SK-N-DZ (cell line): Measurements from ENCODE around the gene HSPB6.

Experiments
- DNase-seq: peaks from one replicate; pipeline ENCODE4 v3.0.0-alpha.2; 2015; ENCODE audit warnings: low spot score

The HSPB6 gene

DNA sequence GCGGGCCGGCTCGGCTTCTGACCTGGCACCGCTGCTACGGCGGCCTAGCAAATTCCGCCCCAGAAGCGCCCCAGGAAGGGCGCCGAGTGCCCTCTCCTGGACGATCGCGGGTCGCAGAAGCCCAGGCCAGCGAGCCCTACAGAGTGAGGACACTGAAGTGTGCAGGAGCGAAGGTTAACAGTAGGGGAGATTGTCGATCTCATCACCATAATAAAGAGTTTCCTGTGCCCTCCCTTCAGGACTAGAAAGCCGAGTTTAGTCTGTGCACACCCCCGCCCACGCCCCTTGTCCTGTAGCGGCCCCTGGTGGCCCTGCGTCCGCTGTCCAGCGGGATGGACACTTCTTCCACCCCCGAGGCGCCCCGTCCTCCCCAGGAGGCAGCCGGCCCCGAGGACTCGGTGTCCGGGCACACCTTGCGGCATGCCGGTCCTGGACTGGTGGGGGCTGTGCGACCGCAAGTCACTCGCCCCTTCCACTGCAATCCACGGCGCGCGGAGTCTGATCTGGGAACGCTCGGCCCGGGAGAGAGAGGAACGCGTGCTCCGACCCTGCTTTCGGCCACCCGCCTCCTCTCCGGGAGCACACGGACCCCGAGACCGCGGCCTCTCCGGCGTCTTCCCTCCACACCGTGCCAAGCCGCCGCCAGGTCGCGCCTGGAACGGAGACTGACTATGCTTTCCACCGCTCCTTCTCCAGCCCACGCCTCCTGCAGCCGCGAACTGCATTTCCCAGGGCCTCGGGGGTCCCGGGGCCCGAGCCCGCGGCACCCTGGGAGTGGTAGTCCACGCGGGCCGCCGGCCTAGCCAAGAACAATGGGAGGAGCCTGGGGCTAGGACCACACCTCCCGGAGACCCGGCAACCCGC is 39.8 kb downstream of the HSPB6 start:
- DNase-seq = peak; percentile 94

DNA sequence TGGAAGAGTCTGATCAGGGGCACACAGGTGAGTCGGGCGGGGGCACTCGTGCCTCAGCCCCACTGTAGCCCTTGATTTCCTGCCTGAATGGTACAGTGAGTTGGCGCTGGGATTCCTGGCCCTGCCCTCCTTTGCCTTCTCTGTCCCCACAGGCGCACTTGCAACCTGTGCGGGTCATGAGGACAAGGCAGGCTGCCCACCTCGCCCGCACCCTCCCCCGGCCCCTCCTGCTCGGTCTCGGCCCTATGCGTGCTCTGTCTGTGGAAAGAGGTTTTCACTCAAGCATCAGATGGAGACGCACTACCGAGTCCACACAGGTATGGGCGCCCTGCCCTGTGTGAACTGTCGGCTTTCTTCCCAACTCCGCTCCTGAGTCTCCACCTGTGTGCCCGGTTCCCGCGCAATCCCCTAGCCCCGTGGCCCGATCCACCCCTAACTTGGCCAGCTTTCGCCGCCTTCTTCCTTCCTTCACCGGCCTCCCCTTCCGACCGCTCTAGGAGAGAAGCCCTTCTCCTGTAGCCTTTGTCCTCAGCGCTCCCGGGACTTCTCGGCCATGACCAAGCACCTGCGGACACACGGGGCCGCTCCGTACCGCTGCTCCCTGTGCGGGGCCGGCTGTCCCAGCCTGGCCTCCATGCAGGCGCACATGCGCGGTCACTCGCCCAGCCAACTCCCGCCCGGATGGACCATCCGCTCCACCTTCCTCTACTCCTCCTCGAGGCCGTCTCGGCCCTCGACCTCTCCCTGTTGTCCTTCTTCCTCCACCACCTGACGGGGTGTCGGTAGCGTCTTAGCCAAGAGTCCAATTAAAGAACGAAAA is 40.6 kb downstream of the HSPB6 start:
- DNase-seq = no peak

DNA sequence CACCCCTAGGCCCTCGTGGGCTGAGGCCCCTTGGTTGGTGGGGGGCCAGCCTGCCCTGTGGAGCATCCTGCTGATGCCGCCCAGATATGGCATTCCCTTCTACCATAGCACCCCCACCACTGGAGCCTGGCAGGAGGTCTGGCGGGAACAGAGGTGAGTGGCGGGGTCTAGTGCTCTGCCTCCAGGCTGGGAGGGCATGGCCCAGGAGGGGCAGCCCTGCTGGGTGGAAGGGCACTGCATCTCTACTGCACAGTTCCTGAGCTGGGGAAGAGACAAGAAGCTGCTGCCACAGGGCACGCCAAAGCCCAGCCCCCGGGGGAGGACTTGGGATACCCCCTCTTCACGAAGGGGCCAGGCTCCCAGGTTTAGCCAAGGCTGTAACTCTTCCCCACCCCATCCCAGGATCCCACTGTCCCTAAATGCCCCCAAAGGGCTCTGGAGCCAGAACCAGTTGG is 41.4 kb downstream of the HSPB6 start:
- DNase-seq = no peak

DNA sequence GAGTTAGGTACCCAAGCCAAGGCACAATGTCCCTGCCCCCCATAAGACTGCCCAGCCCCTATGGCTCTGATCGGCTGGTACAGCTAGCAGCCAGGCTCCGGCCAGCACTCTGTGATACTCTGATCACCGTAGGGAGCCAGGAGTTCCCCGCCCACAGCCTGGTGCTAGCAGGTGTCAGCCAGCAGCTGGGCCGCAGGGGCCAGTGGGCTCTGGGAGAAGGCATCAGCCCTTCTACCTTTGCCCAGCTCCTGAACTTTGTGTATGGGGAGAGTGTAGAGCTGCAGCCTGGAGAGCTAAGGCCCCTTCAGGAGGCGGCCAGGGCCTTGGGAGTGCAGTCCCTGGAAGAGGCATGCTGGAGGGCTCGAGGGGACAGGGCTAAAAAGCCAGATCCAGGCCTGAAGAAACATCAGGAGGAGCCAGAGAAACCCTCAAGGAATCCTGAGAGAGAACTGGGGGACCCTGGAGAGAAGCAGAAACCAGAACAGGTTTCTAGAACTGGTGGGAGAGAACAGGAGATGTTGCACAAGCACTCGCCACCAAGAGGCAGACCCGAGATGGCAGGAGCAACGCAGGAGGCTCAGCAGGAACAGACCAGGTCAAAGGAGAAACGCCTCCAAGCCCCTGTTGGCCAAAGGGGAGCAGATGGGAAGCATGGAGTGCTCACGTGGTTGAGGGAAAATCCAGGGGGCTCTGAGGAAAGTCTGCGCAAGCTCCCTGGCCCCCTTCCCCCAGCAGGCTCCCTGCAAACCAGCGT is 42.1 kb downstream of the HSPB6 start:
- DNase-seq = no peak

DNA sequence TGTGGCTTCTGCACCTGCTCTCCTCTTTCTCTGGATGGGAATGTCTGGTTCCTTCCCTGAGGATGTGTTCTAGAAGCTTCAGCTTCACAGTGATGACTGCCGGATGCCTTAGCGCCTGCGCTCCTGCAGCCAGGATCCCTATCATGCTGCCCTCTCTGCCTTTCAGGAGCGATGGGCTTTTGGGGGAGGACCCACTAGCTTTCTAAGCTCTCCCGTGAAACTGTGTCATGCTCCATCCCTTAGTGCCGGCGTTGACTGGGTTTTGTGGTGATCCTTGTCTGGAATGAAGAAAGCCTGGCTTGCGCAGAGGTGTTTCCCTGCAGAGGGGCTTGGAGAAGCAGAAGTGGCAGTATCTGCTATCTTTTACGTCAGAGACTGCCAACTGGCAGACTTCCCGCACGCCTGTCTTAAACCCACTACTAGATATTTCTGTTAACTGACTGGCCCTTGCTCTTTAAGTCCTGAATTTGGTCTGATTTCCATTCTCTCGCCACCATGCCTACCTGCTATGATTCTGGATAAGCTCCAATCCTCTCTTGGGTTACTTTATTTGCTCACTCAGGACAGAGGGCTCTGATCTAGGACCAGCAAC is 42.8 kb downstream of the HSPB6 start:
- DNase-seq = no peak

DNA sequence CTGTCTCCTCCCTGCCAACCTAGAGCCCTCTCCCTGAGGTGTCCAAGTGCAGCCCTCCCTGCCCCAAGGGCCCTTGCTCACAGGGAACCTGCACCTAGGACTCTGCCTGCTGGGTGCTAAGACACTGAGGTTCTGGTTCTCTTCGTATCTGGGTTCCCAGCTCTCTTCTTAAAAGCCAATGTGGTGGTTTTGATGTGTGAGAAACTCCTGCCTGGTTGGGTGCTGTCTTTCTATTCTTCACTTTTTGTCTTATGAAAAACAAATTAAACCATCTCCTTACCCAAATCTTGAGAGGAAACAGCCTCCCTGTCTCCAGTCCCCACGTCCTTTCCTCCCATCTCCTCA is 43.4 kb downstream of the HSPB6 start:
- no peak for DNase-seq

DNA sequence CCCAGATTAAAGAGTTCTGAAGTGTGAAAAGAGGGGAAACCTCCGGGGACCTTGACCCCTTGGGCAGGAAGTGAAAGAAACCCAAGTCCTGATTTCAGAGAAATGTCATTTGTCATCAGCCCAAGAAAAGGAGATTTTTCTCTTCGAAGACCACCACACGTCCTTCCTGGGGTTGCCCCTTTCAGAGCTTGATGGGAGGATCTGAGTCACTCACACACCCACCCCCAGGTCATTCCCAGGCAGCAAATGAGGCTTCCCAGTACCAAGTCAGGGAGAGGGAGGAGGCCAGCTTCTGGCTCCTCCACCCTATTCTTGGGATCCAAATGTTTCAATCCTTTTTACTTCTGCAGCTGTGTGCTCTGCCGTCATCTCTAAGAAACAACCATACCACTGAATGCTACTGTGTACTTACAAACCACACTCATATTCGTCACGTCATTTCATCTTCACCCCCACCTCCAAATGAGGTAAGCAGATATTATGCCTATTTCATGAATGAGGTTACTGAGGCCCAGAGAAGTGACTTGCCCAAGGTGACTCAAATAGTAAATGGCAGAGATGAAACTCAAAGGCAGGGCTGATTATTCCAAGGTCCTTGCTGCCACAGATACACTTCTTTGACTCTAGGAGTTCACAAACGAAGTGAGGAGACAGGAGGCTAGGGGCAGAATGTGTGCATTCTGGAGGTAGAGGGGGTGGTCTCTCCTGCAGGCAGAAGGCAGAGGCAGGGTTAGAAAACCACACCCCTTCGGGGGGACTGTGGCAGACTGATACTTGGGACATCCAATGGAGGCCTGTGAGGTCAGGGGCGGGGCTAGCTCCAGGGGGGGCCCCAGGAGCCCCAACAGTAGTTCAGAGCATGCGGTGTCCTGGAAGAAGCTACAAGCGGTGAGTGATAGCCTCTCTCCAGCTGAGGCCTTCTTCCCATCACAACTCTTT is 44.0 kb downstream of the HSPB6 start:
- no peak for DNase-seq

DNA sequence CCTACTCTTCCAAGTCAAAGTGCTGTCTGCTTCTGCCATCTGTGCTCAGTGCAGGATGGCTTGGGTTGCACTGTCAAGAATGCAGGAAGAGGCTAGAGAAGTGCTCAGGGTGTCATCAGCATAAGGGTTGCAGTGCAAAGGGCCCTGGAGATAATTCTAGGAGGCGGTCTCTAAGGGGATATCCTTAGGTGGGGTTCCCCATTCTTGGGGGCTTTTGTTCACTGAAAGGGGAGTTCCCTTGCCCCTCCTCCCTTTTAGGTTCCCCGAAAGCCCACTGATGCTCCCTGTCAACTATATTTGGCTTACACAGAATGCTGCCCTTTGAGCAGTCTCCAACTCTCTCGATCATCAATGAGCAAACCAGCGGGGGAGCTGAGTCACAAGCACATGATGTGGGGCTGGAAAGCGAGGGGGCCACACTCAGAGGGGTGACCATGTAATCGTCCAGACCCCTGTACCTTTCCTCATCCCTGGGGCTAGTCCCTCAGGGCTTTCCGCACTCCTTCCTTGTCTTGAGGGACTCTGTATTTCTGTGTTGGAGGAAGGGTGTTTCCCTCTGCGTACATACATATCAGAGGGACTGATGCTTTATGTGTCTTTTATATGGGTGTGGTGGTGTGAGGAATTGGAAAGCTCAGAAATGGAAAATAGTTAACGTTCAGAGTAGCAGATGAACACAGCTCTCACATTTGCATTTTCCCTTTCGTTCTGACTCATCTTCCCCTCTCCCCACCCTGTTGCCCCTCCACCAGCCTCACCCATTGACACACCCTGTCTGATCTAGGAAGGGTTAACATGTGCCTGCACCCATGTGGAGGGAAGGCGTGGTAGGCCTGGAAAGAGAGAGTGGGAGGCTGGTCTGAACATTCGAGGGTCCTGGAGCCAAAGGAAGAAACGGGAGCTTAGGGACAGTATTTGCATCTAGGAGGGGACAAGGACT is 45.8 kb downstream of the HSPB6 start:
- DNase-seq = no peak

DNA sequence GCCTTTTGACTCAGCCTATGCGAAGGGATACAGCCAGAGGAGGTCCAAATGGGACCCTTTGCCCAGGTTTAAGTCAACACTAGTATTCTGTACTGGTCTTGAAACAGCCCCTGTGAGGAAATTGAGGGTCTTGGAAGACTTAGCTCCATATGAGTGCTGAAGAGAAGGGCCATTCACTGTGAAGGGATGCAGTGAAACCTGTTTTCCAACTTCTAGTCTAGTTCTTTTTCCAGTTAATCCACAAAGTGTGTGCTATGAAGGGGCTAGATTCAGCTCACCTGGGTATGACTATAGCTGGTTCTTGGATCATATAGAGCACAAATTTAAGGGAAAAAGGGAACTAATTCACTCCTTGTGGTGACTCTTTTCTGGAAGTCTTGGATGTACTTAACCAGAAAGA is 48.4 kb downstream of the HSPB6 start:
- no peak for DNase-seq
